Neural cell (in vitro differentiated cells): ENCODE results near the gene RGS17. TPM values are rescaled to one million over a fixed set of nuclear protein-coding genes. Genes with fewer than 3 reads are reported as not detected.
"Not testable (repeated sequence)": the region's sequence is repeated elsewhere in the genome, so short reads cannot be mapped to it uniquely, and the experiment has no call there.

Experiments
- H2AFZ ChIP-seq: fragments of 200-600, 300-800 bp; sonication (generic), shearing (Covaris generic); 2 replicates; pipeline ENCODE4 v1.6.0; 2014; ENCODE audit warnings: low read depth, mild to moderate bottlenecking, antibody characterized with exemption, low read length, moderate library complexity
- H3F3A ChIP-seq: fragments of 200-600 bp; shearing (Covaris generic); 2 replicates; pipeline ENCODE4 v1.6.1; 2016; ENCODE audit warnings: mild to moderate bottlenecking, moderate library complexity, mixed read lengths, antibody characterized with exemption, low read length; ENCODE audit not compliant: insufficient read depth, poor library complexity, severe bottlenecking
- H3K27ac ChIP-seq: fragments of 200-600, 300-800 bp; sonication (generic), shearing (Covaris generic); 2 replicates; pipeline ENCODE4 v1.5.1; 2014; ENCODE audit warnings: mild to moderate bottlenecking, low read length, moderate library complexity
- H3K27me3 ChIP-seq: fragments of 300-800, 200-600 bp; sonication (generic), shearing (Covaris generic); 2 replicates; pipeline ENCODE4 v1.6.0; 2014; ENCODE audit warnings: mild to moderate bottlenecking, low read depth, low read length, moderate library complexity; ENCODE audit not compliant: insufficient read depth
- H3K36me3 ChIP-seq: fragments of 300-800, 200-600 bp; sonication (generic), shearing (Covaris generic); 2 replicates; pipeline ENCODE4 v1.5.1; 2014; ENCODE audit warnings: mild to moderate bottlenecking, antibody characterized with exemption, low read length, moderate library complexity; ENCODE audit not compliant: insufficient read depth
- H3K4me2 ChIP-seq: fragments of 300-800, 200-600 bp; sonication (generic), shearing (Covaris generic); 2 replicates; pipeline ENCODE4 v1.6.0; 2014; ENCODE audit warnings: mild to moderate bottlenecking, low read length
- H3K4me3 ChIP-seq: fragments of 300-800, 200-600 bp; sonication (generic), shearing (Covaris generic); 2 replicates; pipeline ENCODE4 v1.5.1; 2014; ENCODE audit warnings: mild to moderate bottlenecking, low read length, moderate library complexity
- H3K79me2 ChIP-seq: fragments of 200-600 bp; shearing (Covaris generic); replicated peaks from 2 replicates; pipeline ENCODE4 v1.6.0; 2014; ENCODE audit warnings: mild to moderate bottlenecking, low read length, moderate library complexity; ENCODE audit not compliant: insufficient read depth
- H3K9ac ChIP-seq: fragments of 300-800, 200-600 bp; sonication (generic), shearing (Covaris generic); 2 replicates; pipeline ENCODE4 v1.6.1; 2016; ENCODE audit warnings: mild to moderate bottlenecking, low read length, mixed read lengths
- H3K9me2 ChIP-seq: fragments of 200-600 bp; shearing (Covaris generic); 2 replicates; pipeline ENCODE4 v1.6.1; 2016; ENCODE audit warnings: mild to moderate bottlenecking, low read length, mixed read lengths; ENCODE audit not compliant: insufficient read depth
- H3K9me3 ChIP-seq: fragments of 200-600, 300-800 bp; sonication (generic), shearing (Covaris generic); 2 replicates; pipeline ENCODE4 v1.6.1; 2016; ENCODE audit warnings: mild to moderate bottlenecking, mixed run types, low read length, moderate library complexity, mixed read lengths
- H4K20me1 ChIP-seq: fragments of 200-600 bp; shearing (Covaris generic); 2 replicates; pipeline ENCODE4 v1.6.1; 2016; ENCODE audit warnings: mild to moderate bottlenecking, mixed run types; ENCODE audit not compliant: insufficient read depth
- EP300 ChIP-seq: fragments of 450-650 bp; conservative IDR thresholded peaks from 2 replicates; pipeline ENCODE4 v1.6.1; 2014; ENCODE audit warnings: antibody characterized with exemption, mild to moderate bottlenecking, moderate library complexity; ENCODE audit not compliant: poor library complexity, severe bottlenecking
- EZH2 ChIP-seq: fragments of 200-600, 300-800 bp; shearing (Covaris generic), sonication (generic); IDR thresholded peaks from 2 replicates; pipeline ENCODE4 v1.6.1; 2014; ENCODE audit warnings: antibody characterized with exemption, low read length, borderline replicate concordance, mild to moderate bottlenecking; ENCODE audit not compliant: insufficient read depth, poor library complexity, severe bottlenecking
- MXI1 ChIP-seq: fragments of 450-650 bp; conservative IDR thresholded peaks from 2 replicates; pipeline ENCODE4 v1.6.1; 2014; ENCODE audit warnings: antibody characterized with exemption, mild to moderate bottlenecking; ENCODE audit not compliant: poor library complexity, severe bottlenecking
- POLR2AphosphoS5 ChIP-seq: IDR thresholded peaks from 2 replicates; pipeline ENCODE4 v1.6.1; 2012
- RAD21 ChIP-seq: fragments of 450-650 bp; conservative IDR thresholded peaks from 2 replicates; pipeline ENCODE4 v1.6.1; 2014; ENCODE audit warnings: antibody characterized with exemption, mild to moderate bottlenecking, moderate library complexity
- REST ChIP-seq: IDR thresholded peaks from 2 replicates; pipeline ENCODE4 v1.6.1; 2012; ENCODE audit warnings: borderline replicate concordance
- SMC3 ChIP-seq: fragments of 450-650 bp; conservative IDR thresholded peaks from 2 replicates; pipeline ENCODE4 v1.6.1; 2014; ENCODE audit warnings: antibody characterized with exemption, mild to moderate bottlenecking, moderate library complexity; ENCODE audit not compliant: poor library complexity
- TAF1 ChIP-seq: IDR thresholded peaks from 2 replicates; pipeline ENCODE4 v1.6.1; 2012; ENCODE audit warnings: low read depth
- polyA plus RNA-seq: library from polyadenylated mRNA; depleted of rRNA; stranded (reverse); fragments of >200 nt; gene quantifications from 2 replicates; pipeline ENCODE4 v1.2.3, GENCODE V29; 2014

RGS17 gene
- polyA plus RNA-seq, 1 donor from 2014 or later, result 44.9 TPM

GRCh38 chr6:153117986-153118879 lies 12.8 kb downstream of the RGS17 start:
- Histone ChIP-seq H3K79me2 (no peaks in the 10 kb centered on the region), H3K4me2 (no peak overlapping the region), H3K9ac (no peak overlapping the region), H3K27me3 (no peaks in the 10 kb centered on the region), H3F3A (no peaks in the 10 kb centered on the region), H3K9me3 (no peaks in the 10 kb centered on the region), H3K36me3 (no peaks in the 10 kb centered on the region), H3K9me2 (no peaks in the 10 kb centered on the region), H3K27ac (no peak overlapping the region), H3K4me3 (no peak overlapping the region), H4K20me1 (no peaks in the 10 kb centered on the region), H2AFZ (no peak overlapping the region)
- TF ChIP-seq MXI1 (no peak), EZH2 (no peak), POLR2AphosphoS5 (no peak), EP300 (no peak)

- not testable (repeated sequence) for H3K9me2 ChIP-seq, H3K27me3 ChIP-seq, H3K4me2 ChIP-seq, H3K4me3 ChIP-seq, H2AFZ ChIP-seq, H3K9me3 ChIP-seq, H4K20me1 ChIP-seq, H3K36me3 ChIP-seq, H3K9ac ChIP-seq, H3K27ac ChIP-seq, H3F3A ChIP-seq, H3K79me2 ChIP-seq
Measured at GRCh38 chr6:153111082-153111481, 20.0 kb downstream of the RGS17 start.

- H3K4me2 ChIP-seq, H3K4me3 ChIP-seq, H3F3A ChIP-seq, H3K9me2 ChIP-seq, H3K9ac ChIP-seq, H3K9me3 ChIP-seq, H3K36me3 ChIP-seq, H3K79me2 ChIP-seq, H3K27ac ChIP-seq, H4K20me1 ChIP-seq, H3K27me3 ChIP-seq, H2AFZ ChIP-seq: not testable (repeated sequence)
Measured at GRCh38 chr6:153110612-153111011, 20.5 kb downstream of the RGS17 start.

GRCh38 chr6:153108315-153108714 lies 22.8 kb downstream of the RGS17 start:
- Histone ChIP-seq H3K27me3 (no peaks in the 10 kb centered on the region), H3K9ac (no peak overlapping the region), H3K79me2 (no peaks in the 10 kb centered on the region), H3K4me3 (no peak overlapping the region), H3K9me3 (no peaks in the 10 kb centered on the region), H3K9me2 (no peaks in the 10 kb centered on the region), H3K4me2 (no peak overlapping the region), H3K36me3 (no peaks in the 10 kb centered on the region), H3K27ac (no peak overlapping the region), H3F3A (no peaks in the 10 kb centered on the region), H2AFZ (no peak overlapping the region), H4K20me1 (no peaks in the 10 kb centered on the region)
- TF ChIP-seq RAD21 (no peak), REST (peak; percentile 47), TAF1 (no peak), SMC3 (no peak), EP300 (no peak)
